GM13976 (cell line): ENCODE data around the gene AIMP1.
"Not testable (repeated sequence)": the region's sequence is repeated elsewhere in the genome, so short reads cannot be mapped to it uniquely, and the experiment has no call there.

Source experiments
- DNase-seq: peaks from one replicate; pipeline ENCODE4 v3.0.0; 2012; ENCODE audit warnings: low spot score
- CTCF ChIP-seq: IDR thresholded peaks from 2 replicates; pipeline ENCODE4 v1.5.1; 2012; ENCODE audit warnings: borderline replicate concordance, mild to moderate bottlenecking; ENCODE audit not compliant: insufficient read depth; ENCODE audit errors: extremely low read depth, missing control alignments, control extremely low read depth
- in situ Hi-C: fragments of 300-500 bp; cut with MboI; formaldehyde crosslinking; loops from one replicate; pipeline ENCODE4 v1.12.0; 2022; ENCODE audit warnings: low sequenced_read_pairs, mixed read lengths, inconsistent platforms; ENCODE audit not compliant: unreplicated experiment

The AIMP1 gene

GRCh38 chr4:106385853-106386393 is 69.6 kb downstream of the AIMP1 start:
- in situ Hi-C loops: no loop called here
- DNase-seq: no peak
- no peak for TF ChIP-seq CTCF

DNA sequence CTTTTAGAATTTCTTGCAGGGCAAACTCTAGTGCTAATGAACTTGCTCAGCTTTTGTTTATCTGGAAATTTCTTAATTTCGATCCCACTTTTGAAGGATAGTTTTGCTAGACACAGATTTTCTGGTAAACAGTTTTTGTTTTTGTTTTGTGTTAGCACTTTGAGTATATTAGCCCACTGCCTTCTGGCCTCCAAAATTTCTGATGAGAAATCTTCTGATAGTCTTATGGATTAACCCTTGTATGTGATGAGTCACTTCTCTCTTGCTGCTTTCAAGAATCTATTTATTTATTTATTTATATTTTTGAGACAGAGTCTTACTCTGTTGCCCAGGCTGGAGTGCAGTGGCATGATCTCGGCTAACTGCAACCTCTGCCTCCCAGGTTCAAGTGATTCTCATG is 79.2 kb downstream of the AIMP1 start:
- in situ Hi-C loops: no loop called here
- no peak for DNase-seq
- no peak for TF ChIP-seq CTCF

- in situ Hi-C loops, DNase-seq: not testable (repeated sequence)
These were observed 82.5 kb downstream of the AIMP1 start for GRCh38 chr4:106398898-106399297.
